H54 (cell line): ENCODE results near the gene SPRED1.
A peak's percentile ranks its signal among the peaks of the same experiment; 100 is the strongest.

Experiments used
- DNase-seq: peaks from one replicate; pipeline ENCODE4 v3.0.0; 2011; ENCODE audit warnings: low spot score, mixed read lengths; ENCODE audit not compliant: insufficient read length
- FAIRE-seq: peaks from 3 replicates; lab custom pipeline; 2011; peaks lifted over from hg19 to GRCh38; lab: Jason Lieb, UNC
- POLR2A ChIP-seq: IDR thresholded peaks from 2 replicates; pipeline ENCODE4 v1.6.1; 2011; ENCODE audit warnings: low read depth, mild to moderate bottlenecking, low read length

SPRED1 gene

GRCh38 chr15:38320866-38321265 is 68.2 kb downstream of the SPRED1 start:
- FAIRE-seq = no peak
- no peak for TF ChIP-seq POLR2A
- DNase-seq = no peak

GRCh38 chr15:38323895-38324294 is 71.3 kb downstream of the SPRED1 start:
- TF ChIP-seq POLR2A = no peak
- DNase-seq = no peak
- FAIRE-seq = no peak

- no peak for DNase-seq
- FAIRE-seq = no peak
- TF ChIP-seq POLR2A = no peak
These were observed 72.5 kb downstream of the SPRED1 start for GRCh38 chr15:38324939-38325647.

GRCh38 chr15:38325648-38325990 is 73.0 kb downstream of the SPRED1 start:
- no peak for DNase-seq
- TF ChIP-seq POLR2A = no peak
- FAIRE-seq = no peak

GRCh38 chr15:38332711-38333110 is 80.1 kb downstream of the SPRED1 start:
- FAIRE-seq (no peak), DNase-seq (no peak)
- no peak for TF ChIP-seq POLR2A

- DNase-seq (no peak), FAIRE-seq (no peak)
- no peak for TF ChIP-seq POLR2A
These were observed 82.5 kb downstream of the SPRED1 start for GRCh38 chr15:38335116-38335515.

GRCh38 chr15:38344351-38344750 is 91.7 kb downstream of the SPRED1 start:
- DNase-seq (no peak), FAIRE-seq (no peak)
- TF ChIP-seq POLR2A = no peak

GRCh38 chr15:38349251-38349650 is 96.6 kb downstream of the SPRED1 start:
- no peak for FAIRE-seq
- DNase-seq = no peak
- no peak for TF ChIP-seq POLR2A

- no peak for TF ChIP-seq POLR2A
- no peak for FAIRE-seq
- no peak for DNase-seq
These were observed 98.8 kb downstream of the SPRED1 start for GRCh38 chr15:38351466-38351865.

GRCh38 chr15:38354315-38354929 is 101.8 kb downstream of the SPRED1 start:
- no peak for TF ChIP-seq POLR2A
- FAIRE-seq (peak; percentile 98), DNase-seq (peak; percentile 9)

- TF ChIP-seq POLR2A = no peak
- DNase-seq = no peak
- no peak for FAIRE-seq
These were observed 109.7 kb downstream of the SPRED1 start for GRCh38 chr15:38362355-38362754.

- no peak for TF ChIP-seq POLR2A
- FAIRE-seq (no peak), DNase-seq (no peak)
These were observed 114.8 kb downstream of the SPRED1 start for GRCh38 chr15:38367476-38367875.

GRCh38 chr15:38369936-38370478 is 117.4 kb downstream of the SPRED1 start:
- DNase-seq = no peak
- FAIRE-seq = no peak
- TF ChIP-seq POLR2A = no peak

GRCh38 chr15:38373016-38373415 is 120.4 kb downstream of the SPRED1 start:
- FAIRE-seq = no peak
- TF ChIP-seq POLR2A = no peak
- DNase-seq = no peak

GRCh38 chr15:38374029-38374428 is 121.4 kb downstream of the SPRED1 start:
- no peak for TF ChIP-seq POLR2A
- DNase-seq (no peak), FAIRE-seq (no peak)
